Measurements from ENCODE around the gene MPZL1.
"Not testable (repeated sequence)": the region's sequence is repeated elsewhere in the genome, so short reads cannot be mapped to it uniquely, and the experiment has no call there.

The MPZL1 gene

DNA sequence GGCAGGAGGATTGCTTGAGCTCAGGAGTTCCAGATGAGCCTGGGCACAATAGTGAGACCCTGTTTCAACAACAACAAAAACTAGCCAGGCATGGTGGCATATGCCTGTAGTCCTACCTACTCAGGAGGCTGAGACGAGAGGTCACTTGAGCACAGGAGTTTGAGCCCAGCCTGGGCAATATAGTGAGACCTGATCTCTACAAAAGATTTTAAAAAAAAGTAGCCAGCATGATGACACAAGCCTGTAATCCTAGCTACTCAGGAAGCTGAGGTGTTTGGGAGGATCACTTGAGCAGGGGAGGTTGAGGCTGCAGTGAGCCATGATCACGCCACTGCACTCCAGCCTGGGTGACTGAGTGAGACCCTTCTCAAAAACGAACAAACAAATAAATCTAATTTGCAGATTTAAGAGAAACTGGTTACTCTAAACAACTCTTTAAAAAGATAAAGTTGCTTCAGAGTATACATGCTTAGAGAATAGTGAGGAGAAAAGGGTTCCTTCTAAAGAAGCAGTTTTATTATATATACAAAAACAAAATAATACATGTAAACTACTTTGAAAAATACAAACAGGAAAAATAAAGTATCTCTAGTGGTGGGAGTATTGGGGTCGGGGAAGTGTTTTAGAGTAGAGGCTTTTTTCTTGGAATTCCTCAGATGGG lies 103.8 kb downstream of the MPZL1 start:
- DNase-seq = no peak
- Histone ChIP-seq H3K9me3 (ENCODE audit: severe bottlenecking) (no peaks in the 10 kb centered on the region), H3K27ac (no peak overlapping the region), H3K36me3 (no peaks in the 10 kb centered on the region), H3K27me3 (ENCODE audit: insufficient read depth, low read depth, severe bottlenecking) (no peaks in the 10 kb centered on the region), H3K4me3 (ENCODE audit: low read depth, low read length) (no peak overlapping the region)
- TF ChIP-seq CTCF (IDR thresholded peaks at IDR 0.05; ENCODE audit: low read depth, low read length) = no peak

DNA sequence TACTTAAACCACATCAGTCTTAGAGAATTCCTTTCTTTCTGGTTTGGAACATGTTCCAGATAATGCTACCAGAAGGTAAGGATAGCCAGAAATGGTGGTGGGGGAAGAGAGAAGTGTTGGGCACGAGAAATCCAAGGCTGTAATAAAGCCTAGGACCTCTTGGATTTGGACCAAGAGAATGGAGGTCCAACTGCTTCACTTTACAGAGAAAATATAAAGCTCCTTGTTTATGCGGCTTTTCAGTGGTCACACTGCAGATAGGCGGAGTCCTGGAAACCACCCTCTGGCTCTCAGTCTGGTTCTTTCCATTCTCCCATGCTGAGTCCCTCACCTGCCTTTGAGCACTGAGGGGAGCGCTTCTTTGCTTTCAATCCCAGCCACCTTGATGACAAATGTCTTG lies 104.3 kb downstream of the MPZL1 start:
- Histone ChIP-seq H3K4me3 (ENCODE audit: low read depth, low read length) (no peak overlapping the region), H3K36me3 (no peaks in the 10 kb centered on the region), H3K27me3 (ENCODE audit: insufficient read depth, low read depth, severe bottlenecking) (no peaks in the 10 kb centered on the region), H3K27ac (no peak overlapping the region), H3K9me3 (ENCODE audit: severe bottlenecking) (no peaks in the 10 kb centered on the region)
- DNase-seq = no peak
- TF ChIP-seq CTCF (IDR thresholded peaks at IDR 0.05; ENCODE audit: low read depth, low read length) = no peak

DNA sequence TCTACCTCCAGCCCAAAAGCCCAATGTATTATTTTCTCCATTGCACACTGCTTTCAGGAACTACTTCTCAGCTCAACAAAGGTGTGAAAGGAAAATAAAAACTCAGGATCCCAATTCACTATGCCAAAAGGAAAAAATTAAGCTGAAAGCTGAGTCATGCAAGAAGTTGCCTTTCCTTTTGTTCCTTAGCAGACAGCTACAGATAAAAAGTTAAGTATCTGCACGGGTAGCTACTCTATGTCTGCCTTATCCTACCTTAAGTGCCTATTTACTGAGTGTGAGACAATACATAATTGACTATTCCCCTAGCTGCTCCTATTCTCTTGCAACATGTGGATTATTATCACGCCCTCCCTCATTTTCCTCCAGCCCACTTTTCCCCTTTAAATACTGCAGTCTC lies 108.1 kb downstream of the MPZL1 start:
- no peak overlapping the region for H3K4me3 ChIP-seq (ENCODE audit: low read depth, low read length)
- no peaks in the 10 kb centered on the region for H3K9me3 ChIP-seq (ENCODE audit: severe bottlenecking)
- no peak overlapping the region for H3K27ac ChIP-seq
- no peak for DNase-seq
- no peak for TF ChIP-seq CTCF (IDR thresholded peaks at IDR 0.05; ENCODE audit: low read depth, low read length)
- H3K36me3 ChIP-seq = no peaks in the 10 kb centered on the region
- H3K27me3 ChIP-seq (ENCODE audit: insufficient read depth, low read depth, severe bottlenecking) = no peaks in the 10 kb centered on the region

DNA sequence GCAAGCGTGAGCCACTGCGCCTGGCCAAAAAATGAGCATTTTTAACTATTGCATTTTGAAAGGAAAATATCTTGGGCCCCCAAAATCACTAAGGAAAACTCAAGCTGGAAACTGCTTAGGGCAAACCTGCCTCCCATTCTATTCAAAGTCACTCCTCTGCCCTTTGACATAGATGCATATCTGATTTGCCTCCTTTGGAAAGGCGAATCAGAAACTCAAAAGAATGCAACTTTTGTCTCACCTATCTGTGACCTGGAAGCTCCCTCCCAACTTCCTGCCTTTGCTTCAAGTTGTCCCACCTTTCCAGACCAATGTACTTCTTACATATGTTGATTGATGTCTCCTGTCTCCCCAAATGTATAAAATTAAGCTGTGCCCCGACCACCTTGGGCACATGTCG lies 108.9 kb downstream of the MPZL1 start:
- not testable (repeated sequence) for H3K4me3 ChIP-seq (ENCODE audit: low read depth, low read length)

GRCh38 chr1:167832693-167833092 lies 110.9 kb downstream of the MPZL1 start:
- H3K36me3 ChIP-seq = no peaks in the 10 kb centered on the region
- H3K27me3 ChIP-seq (ENCODE audit: insufficient read depth, low read depth, severe bottlenecking) = no peaks in the 10 kb centered on the region
- no peak overlapping the region for H3K4me3 ChIP-seq (ENCODE audit: low read depth, low read length)
- no peaks in the 10 kb centered on the region for H3K9me3 ChIP-seq (ENCODE audit: severe bottlenecking)
- no peak for DNase-seq
- no peak for TF ChIP-seq CTCF (IDR thresholded peaks at IDR 0.05; ENCODE audit: low read depth, low read length)
- no peak overlapping the region for H3K27ac ChIP-seq

More for the DNA sequence above, 108.9 kb downstream of the MPZL1 start:
- DNase-seq; H3K36me3 ChIP-seq; H3K27me3 ChIP-seq (ENCODE audit: insufficient read depth, low read depth, severe bottlenecking); H3K9me3 ChIP-seq (ENCODE audit: severe bottlenecking); H3K27ac ChIP-seq: not testable (repeated sequence)

DNA sequence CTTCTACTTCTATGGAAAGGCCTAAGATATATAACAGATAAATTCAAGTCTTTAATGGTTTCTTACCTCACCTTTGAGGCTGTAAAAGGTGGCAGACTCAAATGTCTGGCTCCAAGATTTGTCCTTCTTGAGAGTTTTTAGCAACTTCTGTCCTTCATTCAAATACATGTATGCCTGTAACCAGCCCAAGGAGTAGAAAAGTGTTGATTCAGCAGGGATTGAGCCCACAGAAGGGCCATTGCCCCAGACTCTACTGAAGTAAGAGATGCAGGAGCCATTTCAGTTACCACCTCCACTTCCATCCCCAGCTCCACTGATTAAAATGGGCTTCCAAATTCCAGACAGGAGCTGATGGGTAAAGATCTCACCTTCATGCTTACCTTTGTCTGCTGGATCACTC lies 112.1 kb downstream of the MPZL1 start:
- TF ChIP-seq CTCF (IDR thresholded peaks at IDR 0.05; ENCODE audit: low read depth, low read length) = no peak
- Histone ChIP-seq H3K27me3 (ENCODE audit: insufficient read depth, low read depth, severe bottlenecking) (no peaks in the 10 kb centered on the region), H3K27ac (no peak overlapping the region), H3K36me3 (no peaks in the 10 kb centered on the region), H3K9me3 (ENCODE audit: severe bottlenecking) (no peaks in the 10 kb centered on the region), H3K4me3 (ENCODE audit: low read depth, low read length) (no peak overlapping the region)
- no peak for DNase-seq
